Measurements from ENCODE around the gene ZNF385B. TPM values are rescaled to one million over a fixed set of nuclear protein-coding genes. Genes with fewer than 3 reads are reported as not detected.

The ZNF385B gene
- total and polyA plus RNA-seq, 2 donors (not counting 1 experiment from before 2014, with no cell fraction given): not detected

- 85% methylated on average over 3 of the region's 4 CpGs for WGBS (ENCODE audit: insufficient coverage)
- H3K4me3 Mint-ChIP-seq: no peak overlapping the region
- Histone ChIP-seq H3K4me1 (ENCODE audit: control insufficient read depth in 2 of 2, insufficient read depth in 2 of 2, low read length in 2 of 2) (no peaks in the 10 kb centered on the region), H3K4me3 (ENCODE audit: control extremely low read depth in 1 of 5, extremely low read depth in 1 of 5, insufficient read depth in 1 of 5, low read depth in 2 of 5, low read length in 4 of 5) (no peak overlapping the region), H3K79me2 (ENCODE audit: control insufficient read depth, insufficient read depth, low read length) (no peaks in the 10 kb centered on the region), H3K27ac (ENCODE audit: low read length in 2 of 2) (no peak overlapping the region), H3K4me2 (replicated peaks; ENCODE audit: low read depth, low read length, poor library complexity, severe bottlenecking) (no peak overlapping the region), H2AFZ (ENCODE audit: insufficient read depth, low read depth, low read length, poor library complexity, severe bottlenecking) (no peak overlapping the region), H4K20me1 (ENCODE audit: control insufficient read depth, insufficient read depth, low read length, poor library complexity, severe bottlenecking) (no peaks in the 10 kb centered on the region), H3K36me3 (replicated peaks in 1 of 2; ENCODE audit: control extremely low read depth in 1 of 2, control insufficient read depth in 1 of 2, extremely low read depth in 1 of 2, insufficient read depth in 2 of 2, low read length in 1 of 2) (no peaks in the 10 kb centered on the region), H3K9me3 (ENCODE audit: control extremely low read depth in 1 of 3, control insufficient read depth in 2 of 3, insufficient read depth in 1 of 3, low read length in 2 of 3) (no peaks in the 10 kb centered on the region), H3K9ac (ENCODE audit: low read length) (no peak overlapping the region), H3K27me3 (replicated peaks in 1 of 4; ENCODE audit: control extremely low read depth in 1 of 4, control insufficient read depth in 3 of 4, insufficient read depth in 4 of 4, low read length in 3 of 4) (peaks cover 0 to 2% (median 0%) of the 10 kb centered on the region in 4 experiments)
- no peak overlapping the region for H3K27ac Mint-ChIP-seq
- intact Hi-C loops (cut with micrococcal nuclease): no loop called here
- DNase-seq (no peak), ATAC-seq (ENCODE audit: low read depth) (no peak)
- H3K4me1 Mint-ChIP-seq: no peaks in the 10 kb centered on the region
- no peaks in the 10 kb centered on the region for H3K9me3 Mint-ChIP-seq (ENCODE audit: insufficient read depth)
- TF ChIP-seq EZH2 (IDR thresholded peaks at IDR 0.05; ENCODE audit: borderline replicate concordance, insufficient read depth, low read depth, low read length, poor library complexity, severe bottlenecking): no peak
- TF ChIP-seq, protein P1, sequence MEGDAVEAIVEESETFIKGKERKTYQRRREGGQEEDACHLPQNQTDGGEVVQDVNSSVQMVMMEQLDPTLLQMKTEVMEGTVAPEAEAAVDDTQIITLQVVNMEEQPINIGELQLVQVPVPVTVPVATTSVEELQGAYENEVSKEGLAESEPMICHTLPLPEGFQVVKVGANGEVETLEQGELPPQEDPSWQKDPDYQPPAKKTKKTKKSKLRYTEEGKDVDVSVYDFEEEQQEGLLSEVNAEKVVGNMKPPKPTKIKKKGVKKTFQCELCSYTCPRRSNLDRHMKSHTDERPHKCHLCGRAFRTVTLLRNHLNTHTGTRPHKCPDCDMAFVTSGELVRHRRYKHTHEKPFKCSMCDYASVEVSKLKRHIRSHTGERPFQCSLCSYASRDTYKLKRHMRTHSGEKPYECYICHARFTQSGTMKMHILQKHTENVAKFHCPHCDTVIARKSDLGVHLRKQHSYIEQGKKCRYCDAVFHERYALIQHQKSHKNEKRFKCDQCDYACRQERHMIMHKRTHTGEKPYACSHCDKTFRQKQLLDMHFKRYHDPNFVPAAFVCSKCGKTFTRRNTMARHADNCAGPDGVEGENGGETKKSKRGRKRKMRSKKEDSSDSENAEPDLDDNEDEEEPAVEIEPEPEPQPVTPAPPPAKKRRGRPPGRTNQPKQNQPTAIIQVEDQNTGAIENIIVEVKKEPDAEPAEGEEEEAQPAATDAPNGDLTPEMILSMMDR (IDR thresholded peaks at IDR 0.05): no peak
- POLR2A ChIA-PET: no interaction called here
- CTCF ChIA-PET: no interaction called here
- H3K27me3 Mint-ChIP-seq: peaks cover 22% of the 10 kb centered on the region
These were observed 89.6 kb downstream of the ZNF385B start for GRCh38 chr2:179771791-179772190.

GRCh38 chr2:179770029-179770428, 91.4 kb downstream of the ZNF385B start:
- Histone ChIP-seq H4K20me1 (ENCODE audit: control insufficient read depth, insufficient read depth, low read length, poor library complexity, severe bottlenecking) (no peaks in the 10 kb centered on the region), H3K4me3 (ENCODE audit: control extremely low read depth in 1 of 5, extremely low read depth in 1 of 5, insufficient read depth in 1 of 5, low read depth in 2 of 5, low read length in 4 of 5) (no peak overlapping the region), H3K79me2 (ENCODE audit: control insufficient read depth, insufficient read depth, low read length) (no peaks in the 10 kb centered on the region), H3K27me3 (replicated peaks in 1 of 4; ENCODE audit: control extremely low read depth in 1 of 4, control insufficient read depth in 3 of 4, insufficient read depth in 4 of 4, low read length in 3 of 4) (peaks cover 0 to 2% (median 0%) of the 10 kb centered on the region in 4 experiments), H3K4me2 (replicated peaks; ENCODE audit: low read depth, low read length, poor library complexity, severe bottlenecking) (no peak overlapping the region), H3K27ac (ENCODE audit: low read length in 2 of 2) (no peak overlapping the region), H2AFZ (ENCODE audit: insufficient read depth, low read depth, low read length, poor library complexity, severe bottlenecking) (no peak overlapping the region), H3K9ac (ENCODE audit: low read length) (no peak overlapping the region), H3K4me1 (ENCODE audit: control insufficient read depth in 2 of 2, insufficient read depth in 2 of 2, low read length in 2 of 2) (no peaks in the 10 kb centered on the region), H3K9me3 (ENCODE audit: control extremely low read depth in 1 of 3, control insufficient read depth in 2 of 3, insufficient read depth in 1 of 3, low read length in 2 of 3) (no peaks in the 10 kb centered on the region), H3K36me3 (replicated peaks in 1 of 2; ENCODE audit: control extremely low read depth in 1 of 2, control insufficient read depth in 1 of 2, extremely low read depth in 1 of 2, insufficient read depth in 2 of 2, low read length in 1 of 2) (no peaks in the 10 kb centered on the region)
- no peak overlapping the region for H3K4me3 Mint-ChIP-seq
- intact Hi-C loops (cut with micrococcal nuclease): no loop called here
- TF ChIP-seq EZH2 (IDR thresholded peaks at IDR 0.05; ENCODE audit: borderline replicate concordance, insufficient read depth, low read depth, low read length, poor library complexity, severe bottlenecking): no peak
- TF ChIP-seq, protein P1 (IDR thresholded peaks at IDR 0.05): no peak
- H3K27me3 Mint-ChIP-seq: peaks cover 31% of the 10 kb centered on the region
- ATAC-seq (ENCODE audit: low read depth): no peak
- WGBS (ENCODE audit: insufficient coverage): no CpG with 5 or more reads among the region's 1 CpG
- H3K4me1 Mint-ChIP-seq: no peaks in the 10 kb centered on the region
- ChIA-PET CTCF (no interaction called here), POLR2A (no interaction called here)
- no peak overlapping the region for H3K27ac Mint-ChIP-seq
- DNase-seq: no peak
- no peaks in the 10 kb centered on the region for H3K9me3 Mint-ChIP-seq (ENCODE audit: insufficient read depth)

All from B cell (primary cell).